Middle frontal gyrus (tissue), 1 donor: Measurements from ENCODE around the gene COIL.

ENCODE experiments used
- DNase-seq: peaks from one replicate; pipeline ENCODE4 v3.0.0-alpha.2; 2015; ENCODE audit warnings: low spot score; ENCODE audit errors: extremely low spot score

COIL gene

GRCh38 chr17:56910509-56911235 is 50.2 kb downstream of the COIL start:
- no peak for DNase-seq

DNA sequence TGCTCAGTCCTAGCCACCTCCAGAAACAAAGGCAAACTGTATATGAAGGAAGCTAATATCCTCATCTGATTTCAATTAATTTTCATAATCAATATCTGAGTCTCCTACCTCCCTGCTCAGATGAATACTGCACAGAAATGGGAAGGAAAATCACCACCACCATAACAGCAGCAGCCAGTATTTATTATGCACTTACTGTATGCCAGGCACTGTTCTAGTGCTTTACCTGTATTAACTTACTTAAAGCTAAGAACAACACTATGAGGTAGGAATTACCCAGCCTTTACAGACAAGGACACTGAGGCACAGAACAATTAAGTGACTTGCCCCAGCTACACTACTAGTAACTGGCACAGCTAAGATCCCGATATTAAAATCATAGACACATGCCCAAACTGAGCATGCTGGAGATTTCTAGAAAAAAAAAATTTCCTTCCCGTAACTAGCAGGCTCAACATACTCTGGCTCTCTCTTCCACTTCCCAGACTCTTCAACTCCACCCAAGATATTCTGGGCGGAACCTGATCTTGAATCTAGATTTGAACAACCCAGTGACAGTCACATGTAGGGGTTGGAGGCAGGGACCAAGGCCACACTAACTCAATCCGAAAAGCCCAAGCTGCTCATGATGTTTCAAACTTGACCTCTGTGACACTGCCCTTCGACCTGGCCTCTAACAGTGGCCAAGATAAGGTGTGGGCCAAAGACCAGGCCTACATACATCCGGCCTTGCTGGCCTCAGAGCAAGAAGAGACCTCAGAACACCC is 50.9 kb downstream of the COIL start:
- DNase-seq: no peak

GRCh38 chr17:56908001-56908542 is 52.8 kb downstream of the COIL start:
- DNase-seq: no peak

DNA sequence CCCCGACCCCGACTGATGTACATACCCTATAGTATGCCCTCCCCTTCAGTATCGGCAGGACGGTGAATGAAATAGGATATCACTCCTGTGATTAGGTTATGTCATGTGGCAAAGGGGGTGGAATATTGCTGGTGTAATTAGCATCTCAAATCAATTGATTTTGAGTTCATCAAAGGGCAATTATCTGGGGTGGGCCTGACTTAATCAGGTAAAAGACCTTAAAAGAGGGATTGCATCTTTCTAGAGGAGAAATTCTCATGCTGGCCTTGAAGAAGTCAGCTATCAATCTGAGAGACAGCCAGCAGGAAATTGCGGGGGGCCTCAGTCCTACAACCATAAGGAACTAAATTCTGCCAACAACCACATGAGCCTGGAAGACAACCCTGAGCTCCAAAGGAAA is 57.3 kb downstream of the COIL start:
- no peak for DNase-seq

DNA sequence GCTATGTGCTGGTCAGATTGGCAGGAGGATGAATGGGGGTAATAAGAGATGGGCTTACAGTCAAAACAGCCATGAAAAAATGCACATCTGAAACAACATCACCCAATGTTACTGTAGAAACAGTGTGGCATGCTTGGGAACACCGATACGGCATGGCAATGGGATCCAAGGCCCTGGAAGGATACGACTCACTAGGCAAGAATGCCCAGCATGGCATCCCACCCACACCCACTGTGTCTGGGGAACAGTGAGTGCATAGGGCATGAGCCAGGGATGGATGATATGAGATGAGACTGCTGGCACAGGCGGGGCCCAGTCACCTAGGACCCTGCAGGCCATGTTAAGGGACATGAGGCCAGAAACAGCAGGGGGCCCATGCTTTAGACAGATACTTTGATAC is 58.5 kb downstream of the COIL start:
- no peak for DNase-seq

DNA sequence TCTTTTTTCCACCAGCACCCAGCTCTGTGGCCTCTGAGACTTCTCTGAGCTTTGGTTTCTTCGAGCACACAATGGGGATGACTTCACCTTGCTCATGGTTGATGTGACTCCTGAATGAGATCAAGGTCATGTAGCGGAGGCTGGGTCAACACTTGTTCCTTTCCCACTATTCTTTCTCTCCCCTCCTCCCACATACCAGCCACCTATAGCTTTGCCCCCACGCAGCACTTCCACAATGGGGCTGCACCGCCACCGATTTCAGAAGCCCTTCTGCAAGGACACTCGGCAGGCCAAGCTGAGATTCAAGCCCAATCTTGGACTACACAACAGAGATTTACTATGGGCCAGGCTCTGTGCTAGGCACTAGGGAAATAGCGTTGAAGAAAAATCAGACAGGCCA is 61.4 kb downstream of the COIL start:
- no peak for DNase-seq

DNA sequence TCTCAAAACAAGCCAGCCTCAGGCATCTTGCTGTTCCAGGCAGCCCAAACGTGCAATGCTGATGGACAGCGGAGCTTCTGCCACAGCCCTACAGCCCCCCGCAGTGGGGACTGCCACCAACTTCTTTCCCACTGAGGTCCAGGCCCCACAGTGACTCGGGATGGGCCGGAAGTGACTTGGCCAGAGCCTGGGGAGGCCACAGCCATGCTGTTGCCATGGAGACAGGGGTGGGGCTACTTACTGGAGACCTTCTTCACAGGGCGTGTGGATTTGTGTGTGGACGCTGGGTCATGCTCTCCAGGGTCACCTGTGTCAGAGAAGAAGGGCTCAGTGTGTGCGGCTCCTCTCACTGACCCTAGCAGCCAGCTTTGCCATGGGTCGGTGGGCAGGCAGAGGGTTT is 62.0 kb downstream of the COIL start:
- DNase-seq: no peak

DNA sequence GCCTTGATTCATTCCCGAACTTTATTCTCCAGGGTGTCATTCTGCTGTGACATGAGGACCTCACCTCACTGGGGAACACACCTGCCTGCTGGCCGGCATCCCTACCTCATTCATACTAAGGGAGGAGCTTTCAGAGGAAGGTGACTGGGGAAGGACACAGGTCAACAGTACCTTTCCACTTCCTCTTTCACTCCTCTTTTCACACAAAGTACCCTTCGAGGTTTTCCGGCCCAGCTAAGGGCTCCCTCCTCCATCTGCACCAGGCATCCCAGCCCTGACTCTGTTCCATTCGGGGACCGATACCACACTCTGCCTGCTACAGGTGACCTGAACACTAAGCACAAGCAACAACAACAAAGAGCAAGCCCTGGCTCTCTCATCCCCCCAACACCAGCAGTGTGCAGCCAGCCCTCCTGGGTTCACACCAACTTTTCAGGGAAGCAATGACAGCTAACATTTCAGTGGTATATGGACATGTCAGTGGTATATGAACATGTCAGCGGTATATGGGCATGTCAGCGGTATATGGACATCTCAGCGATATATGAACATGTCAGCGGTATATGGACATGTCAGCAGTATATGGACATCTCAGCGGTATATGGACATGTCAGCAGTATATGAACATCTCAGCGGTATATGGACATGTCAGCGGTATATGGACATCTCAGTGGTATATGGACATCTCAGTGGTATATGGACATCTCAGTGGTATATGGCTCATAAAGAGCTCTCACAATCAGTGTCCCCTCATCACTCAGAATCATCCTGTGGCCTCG is 63.0 kb downstream of the COIL start:
- no peak for DNase-seq

DNA sequence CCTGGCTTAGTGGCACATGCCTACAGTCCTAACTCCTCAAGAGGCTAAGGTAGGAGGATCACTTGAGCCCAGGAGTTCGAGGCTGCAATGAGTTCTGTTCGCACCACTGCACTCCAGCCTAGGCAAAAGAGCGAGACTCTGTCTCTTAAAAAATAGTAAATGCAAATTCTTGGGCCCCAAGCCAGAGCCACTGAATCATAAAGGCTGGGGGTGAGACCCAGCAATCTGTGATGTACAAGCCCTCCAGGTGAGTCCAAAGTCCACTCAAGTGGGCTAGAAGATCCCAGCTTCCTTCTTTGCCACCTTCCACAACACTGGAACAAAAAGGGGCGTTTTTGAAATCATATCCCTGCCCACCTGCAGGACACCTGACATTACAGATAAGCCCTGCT is 63.9 kb downstream of the COIL start:
- no peak for DNase-seq

DNA sequence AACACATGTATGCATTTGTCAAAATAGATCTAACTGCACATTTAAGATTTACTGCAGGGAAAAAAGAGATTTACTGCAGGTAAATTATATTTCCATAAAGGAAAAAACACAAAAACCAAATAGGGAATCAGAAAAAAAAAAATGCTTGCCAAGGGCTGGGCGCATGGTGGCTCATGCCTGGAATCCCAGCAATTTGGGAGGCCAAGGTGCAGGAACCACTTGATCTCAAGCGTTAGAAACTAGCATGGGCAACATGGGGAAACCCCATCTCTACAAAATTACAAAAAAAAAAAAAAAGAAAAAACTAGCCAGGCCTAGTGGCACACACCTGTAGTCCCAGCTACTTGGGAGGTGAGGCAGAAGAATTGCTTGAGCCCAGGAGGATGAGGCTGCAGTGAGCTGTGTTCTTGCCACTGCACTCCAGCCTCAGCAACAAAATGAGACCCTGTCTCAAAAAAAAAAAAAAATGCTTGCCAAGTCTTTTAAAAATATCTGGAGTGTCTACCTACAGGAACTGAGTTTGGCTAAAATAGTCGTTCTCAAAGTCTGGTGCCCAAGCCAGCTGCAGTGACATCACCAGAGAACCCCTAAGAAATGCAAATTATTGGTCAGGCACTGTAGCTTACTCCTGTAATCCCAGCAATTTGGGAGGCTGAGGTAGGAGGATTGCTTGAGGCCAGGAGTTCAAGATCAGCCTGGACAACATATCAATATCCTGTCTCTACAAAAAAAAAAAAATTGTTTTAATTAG is 64.5 kb downstream of the COIL start:
- no peak for DNase-seq

DNA sequence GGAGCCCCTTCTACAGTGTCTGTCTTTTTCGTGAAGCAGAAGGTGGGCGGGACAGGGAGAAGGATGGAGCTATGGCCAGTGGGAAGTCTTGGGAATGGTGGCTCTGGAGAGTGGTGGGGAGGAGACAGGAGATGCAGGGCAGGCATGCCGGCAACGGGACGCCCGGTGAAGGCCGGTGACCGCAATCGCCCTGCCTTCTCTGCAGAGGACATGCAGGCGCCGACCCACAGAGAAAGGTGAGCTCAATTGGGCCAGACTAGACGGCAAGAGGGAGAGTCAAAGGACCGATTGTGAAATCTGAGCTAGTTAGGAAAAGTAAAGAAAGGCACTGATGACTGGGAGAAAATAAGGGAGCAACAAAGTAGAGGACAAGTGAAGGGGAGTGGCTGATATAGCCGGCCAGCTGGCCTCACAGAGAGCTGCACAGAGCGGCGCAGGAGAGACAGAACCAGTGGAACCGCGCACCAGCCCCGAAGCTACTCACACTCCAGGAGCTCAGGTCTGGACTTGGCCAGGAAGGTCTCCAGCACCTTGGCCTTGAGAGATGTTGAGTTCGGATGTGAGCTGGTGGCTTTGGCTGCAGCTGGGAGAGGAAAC is 65.9 kb downstream of the COIL start:
- no peak for DNase-seq

DNA sequence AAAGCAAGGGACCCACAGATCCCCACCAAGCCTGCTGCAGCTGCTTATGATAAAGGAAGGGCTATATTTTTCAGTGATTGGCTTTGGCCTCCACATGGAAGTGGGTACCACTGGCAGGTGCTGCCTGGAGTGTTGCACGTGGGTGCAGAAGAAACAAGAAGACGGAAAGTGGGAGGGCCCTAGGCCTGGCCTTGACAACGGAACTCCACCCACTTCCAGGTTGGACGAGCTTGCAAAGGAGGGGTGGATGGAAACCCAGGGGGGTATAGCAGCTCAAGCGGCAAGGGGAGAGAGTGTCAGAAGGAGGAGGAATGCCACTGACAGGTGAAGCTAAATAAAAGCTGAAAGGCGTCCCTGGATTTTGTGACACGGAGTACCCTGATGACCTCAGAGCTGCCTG is 67.3 kb downstream of the COIL start:
- DNase-seq: no peak

DNA sequence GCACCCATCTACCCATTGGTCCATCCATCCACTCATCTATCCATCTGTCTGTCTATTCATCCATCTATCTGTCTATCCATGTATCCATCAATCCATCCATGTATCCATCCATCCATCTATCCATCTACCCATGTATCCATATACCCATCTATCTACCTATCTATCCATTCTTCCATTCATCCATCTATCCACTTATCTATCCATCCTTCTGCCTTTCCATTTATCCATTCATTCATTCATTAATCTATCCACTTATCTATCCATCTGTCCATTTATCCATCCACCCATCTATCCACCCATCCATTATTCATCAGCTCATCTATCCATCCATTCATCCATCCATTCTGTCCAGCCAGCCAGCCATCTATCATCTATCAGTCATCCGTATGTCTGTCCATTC is 68.5 kb downstream of the COIL start:
- DNase-seq: no peak

GRCh38 chr17:56891751-56892150 is 69.1 kb downstream of the COIL start:
- no peak for DNase-seq

GRCh38 chr17:56890906-56891674 is 69.8 kb downstream of the COIL start:
- no peak for DNase-seq

- no peak for DNase-seq
Observed at GRCh38 chr17:56890390-56890789, 70.5 kb downstream of the COIL start.
